Spleen (tissue), 7 donors: ENCODE data around the gene TGFBR3L.

Source experiments
- POLR2A ChIP-seq, 3 donors: fragments of 450-650 bp; IDR thresholded peaks; one replicate each; pipeline ENCODE4 v1.5.1; 2017; ENCODE audit warnings: antibody characterized with exemption in 3 of 3, mild to moderate bottlenecking in 1 of 3
- POLR2AphosphoS5 ChIP-seq, 3 donors: sonication (generic); formaldehyde crosslinking; IDR thresholded peaks; one replicate each; pipeline ENCODE4 v1.5.1; 2017; ENCODE audit warnings: antibody characterized with exemption in 3 of 3
- TF ChIP-seq, protein P1 (sequence below), 11 experiments: fragments of 200-600 bp in 7 of 11; fragments of 450-650 bp in 4 of 11; sonication (generic) in 4 of 11; IDR thresholded peaks in 8 of 11; conservative IDR thresholded peaks in 3 of 11; 1 replicate in 7 of 11; 2 replicates in 4 of 11; pipeline versions ENCODE4 v1.4.0 to v1.8.0; 2016 to 2021; ENCODE audit warnings: antibody characterized with exemption in 11 of 11, inconsistent platforms in 4 of 11, mild to moderate bottlenecking in 1 of 11
- donor health status: DM: no; HTN: no; CAD: no; lungs with moderate emphysema.
- donor health status: DM: no; HTN: no; CAD: no.
- donor health status: DM: no; HTN: no; CAD: no.

GRCh38 chr19:7868671-7869452 lies 45.8 kb upstream of the TGFBR3L start:
- TF ChIP-seq, protein P1, sequence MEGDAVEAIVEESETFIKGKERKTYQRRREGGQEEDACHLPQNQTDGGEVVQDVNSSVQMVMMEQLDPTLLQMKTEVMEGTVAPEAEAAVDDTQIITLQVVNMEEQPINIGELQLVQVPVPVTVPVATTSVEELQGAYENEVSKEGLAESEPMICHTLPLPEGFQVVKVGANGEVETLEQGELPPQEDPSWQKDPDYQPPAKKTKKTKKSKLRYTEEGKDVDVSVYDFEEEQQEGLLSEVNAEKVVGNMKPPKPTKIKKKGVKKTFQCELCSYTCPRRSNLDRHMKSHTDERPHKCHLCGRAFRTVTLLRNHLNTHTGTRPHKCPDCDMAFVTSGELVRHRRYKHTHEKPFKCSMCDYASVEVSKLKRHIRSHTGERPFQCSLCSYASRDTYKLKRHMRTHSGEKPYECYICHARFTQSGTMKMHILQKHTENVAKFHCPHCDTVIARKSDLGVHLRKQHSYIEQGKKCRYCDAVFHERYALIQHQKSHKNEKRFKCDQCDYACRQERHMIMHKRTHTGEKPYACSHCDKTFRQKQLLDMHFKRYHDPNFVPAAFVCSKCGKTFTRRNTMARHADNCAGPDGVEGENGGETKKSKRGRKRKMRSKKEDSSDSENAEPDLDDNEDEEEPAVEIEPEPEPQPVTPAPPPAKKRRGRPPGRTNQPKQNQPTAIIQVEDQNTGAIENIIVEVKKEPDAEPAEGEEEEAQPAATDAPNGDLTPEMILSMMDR (IDR thresholded peaks at IDR 0.05 in 8 of 11, conservative IDR thresholded peaks at IDR 0.05 in 3 of 11) = peak in 9 of 11 experiments; percentile 34 to 98 (median 94)
- TF ChIP-seq POLR2A (IDR thresholded peaks at IDR 0.05) (no peak), POLR2AphosphoS5 (IDR thresholded peaks at IDR 0.05) (peak in 2 of 3 donors; percentile 20 to 40)
